ENCODE measurements around the gene CDC6. TPM values are rescaled to one million over a fixed set of nuclear protein-coding genes. Genes with fewer than 3 reads are reported as not detected.

Gene CDC6
- total and polyA plus RNA-seq, 2 donors (not counting 1 experiment from before 2014, with no cell fraction given), result 0.69 to 2.2 TPM

- Histone ChIP-seq H4K20me1 (ENCODE audit: control insufficient read depth, insufficient read depth, low read length, poor library complexity, severe bottlenecking) (peaks cover 8% of the 10 kb centered on the region), H3K36me3 (replicated peaks in 1 of 2; ENCODE audit: control extremely low read depth in 1 of 2, control insufficient read depth in 1 of 2, extremely low read depth in 1 of 2, insufficient read depth in 2 of 2, low read length in 1 of 2) (no peaks in the 10 kb centered on the region), H3K27ac (ENCODE audit: low read length in 2 of 2) (peak overlapping the region; percentile 96), H3K27me3 (replicated peaks in 1 of 4; ENCODE audit: control extremely low read depth in 1 of 4, control insufficient read depth in 3 of 4, insufficient read depth in 4 of 4, low read length in 3 of 4) (no peaks in the 10 kb centered on the region), H3K4me2 (replicated peaks; ENCODE audit: low read depth, low read length, poor library complexity, severe bottlenecking) (peak overlapping the region; percentile 98), H3K9ac (ENCODE audit: low read length) (peak overlapping the region; percentile 92), H2AFZ (ENCODE audit: insufficient read depth, low read depth, low read length, poor library complexity, severe bottlenecking) (no peak overlapping the region), H3K79me2 (ENCODE audit: control insufficient read depth, insufficient read depth, low read length) (peaks cover 80% of the 10 kb centered on the region), H3K4me3 (ENCODE audit: control extremely low read depth in 1 of 5, extremely low read depth in 1 of 5, insufficient read depth in 1 of 5, low read depth in 2 of 5, low read length in 4 of 5) (peak overlapping the region; percentile 82 to 100 (median 93)), H3K4me1 (ENCODE audit: control insufficient read depth in 2 of 2, insufficient read depth in 2 of 2, low read length in 2 of 2) (peaks cover 69 to 90% of the 10 kb centered on the region in 2 donors), H3K9me3 (ENCODE audit: control extremely low read depth in 1 of 3, control insufficient read depth in 2 of 3, insufficient read depth in 1 of 3, low read length in 2 of 3) (no peaks in the 10 kb centered on the region)
- Mint-ChIP-seq H3K27me3 (no peaks in the 10 kb centered on the region), H3K4me3 (peak overlapping the region; percentile 97), H3K9me3 (ENCODE audit: insufficient read depth) (no peaks in the 10 kb centered on the region), H3K27ac (peak overlapping the region; percentile 100), H3K4me1 (peaks cover 80% of the 10 kb centered on the region)
- POLR2A ChIA-PET, result interaction anchor here (0.6 to 1.7 kb wide), 6 partner anchors 14 to 228 kb away, joined by 3 to 6 read pairs (median 4); no protein-coding TSS in a partner anchor
- peak; percentile 78 for DNase-seq
- 39% methylated on average over 6 of the region's 11 CpGs for WGBS (ENCODE audit: insufficient coverage)
- TF ChIP-seq EZH2 (IDR thresholded peaks at IDR 0.05; ENCODE audit: borderline replicate concordance, insufficient read depth, low read depth, low read length, poor library complexity, severe bottlenecking), result no peak
- no peak for ATAC-seq (ENCODE audit: low read depth)
- intact Hi-C loops (cut with micrococcal nuclease), result loop anchor here (5.0 kb wide), 1 partner anchor 242 kb away; no protein-coding TSS in a partner anchor
- CTCF ChIA-PET, result interaction anchor here (1.0 to 12.7 kb wide), 8 partner anchors 8 to 37 kb away, joined by 3 to 119 read pairs (median 9); no protein-coding TSS in a partner anchor
These were observed 32.2 kb downstream of the CDC6 start for GRCh38 chr17:40319651-40320540.

GRCh38 chr17:40320756-40321523 is 33.3 kb downstream of the CDC6 start:
- Histone ChIP-seq H3K4me3 (ENCODE audit: control extremely low read depth in 1 of 5, extremely low read depth in 1 of 5, insufficient read depth in 1 of 5, low read depth in 2 of 5, low read length in 4 of 5) (peak overlapping the region; percentile 48 to 94 (median 87)), H3K4me2 (replicated peaks; ENCODE audit: low read depth, low read length, poor library complexity, severe bottlenecking) (peak overlapping the region; percentile 98), H3K9ac (ENCODE audit: low read length) (peak overlapping the region; percentile 92), H3K36me3 (replicated peaks in 1 of 2; ENCODE audit: control extremely low read depth in 1 of 2, control insufficient read depth in 1 of 2, extremely low read depth in 1 of 2, insufficient read depth in 2 of 2, low read length in 1 of 2) (no peaks in the 10 kb centered on the region), H3K9me3 (ENCODE audit: control extremely low read depth in 1 of 3, control insufficient read depth in 2 of 3, insufficient read depth in 1 of 3, low read length in 2 of 3) (no peaks in the 10 kb centered on the region), H3K4me1 (ENCODE audit: control insufficient read depth in 2 of 2, insufficient read depth in 2 of 2, low read length in 2 of 2) (peaks cover 74 to 92% of the 10 kb centered on the region in 2 donors), H4K20me1 (ENCODE audit: control insufficient read depth, insufficient read depth, low read length, poor library complexity, severe bottlenecking) (peaks cover 8% of the 10 kb centered on the region), H2AFZ (ENCODE audit: insufficient read depth, low read depth, low read length, poor library complexity, severe bottlenecking) (no peak overlapping the region), H3K79me2 (ENCODE audit: control insufficient read depth, insufficient read depth, low read length) (peaks cover 90% of the 10 kb centered on the region), H3K27ac (ENCODE audit: low read length in 2 of 2) (peak overlapping the region; percentile 96), H3K27me3 (replicated peaks in 1 of 4; ENCODE audit: control extremely low read depth in 1 of 4, control insufficient read depth in 3 of 4, insufficient read depth in 4 of 4, low read length in 3 of 4) (no peaks in the 10 kb centered on the region)
- no peaks in the 10 kb centered on the region for H3K27me3 Mint-ChIP-seq
- ChIA-PET POLR2A (interaction anchor here (0.5 to 1.7 kb wide), 5 partner anchors 13 to 212 kb away, joined by 3 to 7 read pairs (median 4); no protein-coding TSS in a partner anchor), CTCF (interaction anchor here (1.1 to 12.7 kb wide), 6 partner anchors 11 to 34 kb away, joined by 3 to 119 read pairs (median 16); no protein-coding TSS in a partner anchor)
- ATAC-seq (ENCODE audit: low read depth) (no peak), DNase-seq (peak; percentile 42)
- H3K4me1 Mint-ChIP-seq, result peaks cover 85% of the 10 kb centered on the region
- intact Hi-C loops (cut with micrococcal nuclease), result loop anchor here (5.0 kb wide), 1 partner anchor 241 kb away; no protein-coding TSS in a partner anchor
- H3K9me3 Mint-ChIP-seq (ENCODE audit: insufficient read depth), result no peaks in the 10 kb centered on the region
- peak overlapping the region; percentile 97 for H3K4me3 Mint-ChIP-seq
- H3K27ac Mint-ChIP-seq, result peak overlapping the region; percentile 100
- TF ChIP-seq EZH2 (IDR thresholded peaks at IDR 0.05; ENCODE audit: borderline replicate concordance, insufficient read depth, low read depth, low read length, poor library complexity, severe bottlenecking) (no peak), CTCF (IDR thresholded peaks at IDR 0.05) (no peak)
- 80% methylated on average over 7 of the region's 19 CpGs for WGBS (ENCODE audit: insufficient coverage)

Data from B cell (primary cell).